HL-60/S4 treated with retinoic acid at 250 ng/mL for 4 days and 3 days (cell line): ENCODE measurements around the gene ZNF609.

ENCODE experiments used
- in situ Hi-C: fragments of 300-500 bp; cut with MboI; formaldehyde crosslinking; loops from 2 replicates; pipeline ENCODE4 v1.7.0; 2022; ENCODE audit warnings: low sequenced_read_pairs

The ZNF609 gene

DNA sequence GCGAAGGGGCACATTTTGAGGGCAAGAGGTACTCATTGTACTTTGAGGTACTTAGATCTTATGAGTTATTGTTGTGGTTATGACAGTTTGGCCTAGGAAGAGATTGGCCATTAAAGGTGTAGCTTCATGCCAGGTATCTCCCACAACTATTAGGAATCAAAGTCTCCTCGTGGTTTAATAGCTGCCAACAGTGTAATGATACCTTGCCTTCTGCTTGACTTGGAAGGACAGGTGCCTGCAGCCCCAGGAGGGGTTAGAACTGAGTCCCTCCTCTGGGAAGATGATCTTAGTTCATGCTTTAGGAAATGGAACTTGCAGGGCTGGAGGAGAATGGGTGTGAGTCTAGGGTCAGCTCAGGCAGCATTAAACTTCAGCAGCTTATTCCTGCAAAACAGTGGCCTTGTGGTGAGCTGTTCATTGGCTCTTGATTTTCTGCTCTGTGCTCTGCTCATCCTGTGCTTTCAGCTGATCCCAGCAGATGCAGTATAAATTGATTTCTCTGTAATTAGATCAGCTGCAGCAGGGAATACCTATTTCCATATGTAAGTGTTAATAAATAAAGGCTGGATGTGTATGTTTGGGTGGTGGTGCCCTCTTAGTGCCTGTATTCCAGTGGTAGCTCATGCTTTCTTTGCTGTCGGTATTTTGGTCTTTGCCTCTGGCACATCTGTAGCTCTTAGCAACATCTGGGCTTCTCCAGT, 40.5 kb downstream of the ZNF609 start:
- in situ Hi-C loops: no loop called here

DNA sequence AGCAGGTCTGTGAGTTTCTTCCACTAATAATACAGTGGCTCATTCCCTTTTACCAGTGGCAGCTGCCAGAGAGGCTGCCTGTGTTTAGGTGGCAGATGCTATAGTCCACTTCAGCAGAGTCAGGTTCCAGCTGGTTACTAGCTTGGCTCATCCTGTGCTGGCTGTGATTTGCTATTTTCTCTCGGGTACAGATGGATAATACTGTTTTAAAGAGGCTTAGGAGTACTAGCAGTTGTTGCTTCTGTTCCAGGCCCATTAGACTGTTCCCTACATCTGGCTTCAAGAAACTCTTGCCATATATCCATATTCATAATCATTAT, 41.0 kb downstream of the ZNF609 start:
- in situ Hi-C loops: no loop called here

GRCh38 chr15:64502151-64502550, 41.8 kb downstream of the ZNF609 start:
- in situ Hi-C loops: no loop called here

GRCh38 chr15:64502551-64502950, 42.2 kb downstream of the ZNF609 start:
- in situ Hi-C loops: no loop called here

DNA sequence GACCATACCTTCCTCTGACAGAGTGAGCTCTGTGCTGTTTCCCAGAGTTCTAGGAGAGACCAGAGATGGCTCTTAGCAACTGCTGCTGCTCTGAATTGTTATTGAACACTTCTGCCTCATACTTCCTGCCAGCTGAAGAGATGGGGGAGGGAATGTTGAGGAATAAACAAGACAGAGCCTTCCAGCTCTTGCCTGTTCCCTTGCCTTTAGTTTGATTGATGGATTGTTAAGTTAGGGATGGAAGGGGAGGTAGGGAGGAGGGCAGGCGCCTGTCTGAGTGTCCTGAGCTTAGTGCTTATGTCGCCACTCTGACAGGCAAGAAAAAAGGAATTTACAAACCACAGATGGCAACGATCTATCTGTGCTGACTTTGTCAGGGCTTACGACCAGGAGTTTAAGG, 42.8 kb downstream of the ZNF609 start:
- in situ Hi-C loops: no loop called here

GRCh38 chr15:64503640-64504039, 43.3 kb downstream of the ZNF609 start:
- in situ Hi-C loops: no loop called here

- in situ Hi-C loops: no loop called here
Observed at GRCh38 chr15:64507293-64507802, 47.0 kb downstream of the ZNF609 start.

GRCh38 chr15:64507845-64508244, 47.5 kb downstream of the ZNF609 start:
- in situ Hi-C loops: no loop called here

- in situ Hi-C loops: no loop called here
Observed at GRCh38 chr15:64513823-64514222, 53.4 kb downstream of the ZNF609 start.

- in situ Hi-C loops: no loop called here
Observed at GRCh38 chr15:64515196-64515595, 54.8 kb downstream of the ZNF609 start.

GRCh38 chr15:64515825-64516224, 55.4 kb downstream of the ZNF609 start:
- in situ Hi-C loops: no loop called here

- in situ Hi-C loops: no loop called here
Observed at GRCh38 chr15:64519897-64520296, 59.5 kb downstream of the ZNF609 start.

- in situ Hi-C loops: no loop called here
Observed at GRCh38 chr15:64521201-64521600, 60.8 kb downstream of the ZNF609 start.

- in situ Hi-C loops: no loop called here
Observed at GRCh38 chr15:64521726-64522164, 61.4 kb downstream of the ZNF609 start.

DNA sequence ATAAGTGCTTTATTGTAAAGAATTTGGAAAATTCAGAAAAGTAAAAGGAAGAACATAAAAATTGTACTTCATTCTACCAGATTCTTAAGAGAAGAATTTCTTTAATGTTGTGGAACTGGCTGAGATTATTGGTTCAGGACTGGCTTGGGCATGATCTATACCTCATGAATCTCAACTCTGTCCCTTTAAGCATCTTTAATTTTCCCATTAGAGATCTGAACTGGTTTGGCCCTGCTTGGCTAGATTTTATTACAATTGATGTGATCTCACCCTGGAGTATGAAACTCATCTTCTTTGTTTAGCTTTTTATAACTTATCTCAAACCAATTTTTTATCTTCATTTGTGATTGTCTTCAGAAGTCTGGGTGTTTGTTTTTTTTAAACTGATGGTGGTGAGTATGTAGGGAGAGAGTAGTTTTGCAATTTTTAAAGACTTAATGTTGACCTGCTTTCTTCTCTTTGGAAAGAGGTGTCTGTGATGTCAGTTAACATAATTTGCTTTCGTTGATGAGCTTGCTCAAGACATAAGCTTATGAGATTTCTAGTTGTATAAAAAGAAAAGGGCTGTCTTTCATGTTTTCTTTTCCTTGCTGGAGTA, 61.9 kb downstream of the ZNF609 start:
- in situ Hi-C loops: no loop called here

DNA sequence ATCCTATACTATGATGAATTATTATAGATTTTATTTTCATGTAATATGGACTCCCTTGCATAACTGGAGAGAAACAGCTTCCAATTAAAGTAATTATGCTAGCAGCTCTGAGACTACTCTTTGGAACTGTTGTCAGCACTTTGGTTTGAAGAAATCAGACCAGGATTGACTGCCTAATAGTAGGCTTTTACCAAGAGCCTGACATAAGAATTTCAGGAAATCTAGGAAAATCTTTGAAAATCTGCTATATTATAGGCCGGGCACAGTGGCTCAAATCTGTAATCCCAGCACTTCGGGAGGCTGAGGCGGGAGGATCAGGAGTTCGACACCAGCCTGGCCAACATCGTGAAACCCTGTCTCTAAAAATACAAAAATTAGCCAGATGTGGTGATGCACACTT, 62.9 kb downstream of the ZNF609 start:
- in situ Hi-C loops: no loop called here

- in situ Hi-C loops: no loop called here
Observed at GRCh38 chr15:64524778-64525177, 64.4 kb downstream of the ZNF609 start.

GRCh38 chr15:64525828-64526530, 65.6 kb downstream of the ZNF609 start:
- in situ Hi-C loops: no loop called here

DNA sequence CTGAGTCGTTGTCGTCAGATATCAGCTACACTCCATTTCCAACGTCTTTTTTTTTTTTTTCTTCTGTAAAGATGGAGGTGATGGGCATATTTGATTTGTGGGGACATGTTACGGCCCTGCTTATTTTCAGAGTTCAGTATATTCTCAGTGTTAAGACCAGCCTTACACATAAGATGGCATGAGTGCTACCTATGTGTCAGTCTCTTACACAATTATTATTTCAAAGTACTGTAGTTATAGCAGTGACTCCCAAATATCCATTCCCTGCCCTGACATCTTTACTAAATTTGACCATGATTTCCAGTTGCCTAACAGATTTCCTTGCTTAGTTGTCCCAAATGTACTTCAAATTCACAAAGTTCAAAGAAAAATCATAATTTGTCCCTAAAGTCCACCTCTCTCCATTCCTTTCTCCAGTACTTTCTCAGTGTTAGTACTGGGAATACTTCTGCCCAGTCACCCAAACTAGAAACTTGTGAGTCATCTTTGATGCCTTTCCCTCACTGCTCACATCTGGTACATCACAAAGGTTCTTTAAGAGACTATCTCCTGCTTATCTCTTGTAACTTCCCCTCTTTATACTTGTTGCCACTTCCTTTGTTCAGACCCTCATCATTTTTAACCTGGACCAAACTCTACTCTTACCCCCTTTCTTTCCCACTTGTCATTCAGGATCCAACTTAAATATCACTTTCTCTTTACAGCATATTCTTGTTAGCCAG, 67.0 kb downstream of the ZNF609 start:
- in situ Hi-C loops: no loop called here

DNA sequence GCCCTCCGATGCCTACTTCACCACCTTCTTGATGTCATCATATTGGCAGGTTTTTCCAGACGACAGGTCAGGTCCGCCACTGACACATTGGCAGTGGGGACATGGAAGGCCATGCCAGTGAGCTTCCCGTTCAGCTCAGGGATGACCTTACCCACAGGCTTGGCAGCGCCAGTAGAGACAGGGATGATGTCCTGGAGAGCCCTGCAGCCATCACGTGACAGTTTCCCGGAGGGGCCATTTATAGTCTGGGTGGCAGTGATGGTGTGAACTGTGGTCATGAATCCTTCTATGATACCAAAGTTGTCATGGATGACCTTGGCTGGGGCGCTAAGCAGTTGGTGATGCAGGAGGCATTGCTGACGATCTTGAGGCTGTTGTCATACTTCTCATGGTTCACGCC, 68.5 kb downstream of the ZNF609 start:
- in situ Hi-C loops: no loop called here

GRCh38 chr15:64530472-64530871, 70.1 kb downstream of the ZNF609 start:
- in situ Hi-C loops: no loop called here
